ENCODE data around the gene RPL13A.
A peak's percentile ranks its signal among the peaks of the same experiment; 100 is the strongest.
"Not testable (repeated sequence)": the region's sequence is repeated elsewhere in the genome, so short reads cannot be mapped to it uniquely, and the experiment has no call there.

RPL13A gene

DNA sequence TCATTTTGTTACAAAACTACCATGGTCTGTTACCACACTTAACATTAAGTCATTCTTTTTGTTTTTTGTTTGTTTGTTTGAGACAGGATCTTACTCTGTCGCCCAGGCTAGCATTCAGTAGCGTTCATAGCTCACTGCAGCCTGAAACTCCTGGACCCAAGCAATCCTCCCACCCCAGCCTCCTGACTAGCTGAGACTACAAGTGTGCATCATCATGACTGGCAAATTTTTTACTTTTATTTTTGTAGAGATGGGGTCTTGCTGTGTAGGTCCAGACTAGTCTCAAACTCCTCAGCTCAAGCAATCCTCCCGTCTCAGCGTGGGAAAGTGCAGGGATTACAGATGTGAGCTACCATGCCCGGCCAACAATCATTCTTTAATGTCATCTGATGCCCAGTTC, 31.1 kb upstream of the RPL13A start:
- DNase-seq, result no peak

DNA sequence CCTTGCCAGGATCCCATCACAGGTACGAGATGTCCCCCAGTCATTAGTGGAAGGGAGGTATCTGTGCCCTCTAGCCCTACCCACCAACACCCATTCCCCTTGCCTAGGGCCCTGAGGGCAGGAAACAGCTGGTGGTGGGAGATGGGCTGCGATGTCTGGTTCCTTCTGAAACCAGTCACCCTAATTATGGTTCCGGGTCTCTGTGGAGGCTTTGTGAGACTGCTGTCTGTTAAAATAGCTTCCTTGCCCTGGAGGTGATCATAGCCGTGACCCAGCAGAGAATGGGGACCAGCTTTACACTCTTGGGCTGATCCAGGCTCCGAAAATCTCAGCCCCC, 28.9 kb upstream of the RPL13A start:
- DNase-seq, result no peak

DNA sequence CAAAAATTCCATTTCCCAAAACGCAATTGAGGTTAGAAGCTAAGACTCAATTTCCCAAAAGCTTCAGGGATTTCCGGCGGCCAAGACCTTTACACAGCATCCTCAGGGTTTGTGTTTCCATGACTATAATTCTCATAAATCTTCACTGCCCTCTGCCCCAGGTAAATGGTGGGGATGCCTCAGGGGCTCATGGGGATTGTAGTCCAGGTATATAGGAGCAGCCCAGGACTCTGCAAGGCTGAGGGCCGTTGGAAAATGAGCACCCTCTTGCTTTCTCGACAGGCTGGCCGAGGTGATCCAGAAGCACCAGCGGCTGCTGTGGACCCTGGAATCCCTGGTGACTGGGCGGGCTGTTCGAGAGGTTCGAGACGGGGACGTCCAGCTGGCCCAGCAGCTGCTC, 28.0 kb upstream of the RPL13A start:
- DNase-seq, result no peak

DNA sequence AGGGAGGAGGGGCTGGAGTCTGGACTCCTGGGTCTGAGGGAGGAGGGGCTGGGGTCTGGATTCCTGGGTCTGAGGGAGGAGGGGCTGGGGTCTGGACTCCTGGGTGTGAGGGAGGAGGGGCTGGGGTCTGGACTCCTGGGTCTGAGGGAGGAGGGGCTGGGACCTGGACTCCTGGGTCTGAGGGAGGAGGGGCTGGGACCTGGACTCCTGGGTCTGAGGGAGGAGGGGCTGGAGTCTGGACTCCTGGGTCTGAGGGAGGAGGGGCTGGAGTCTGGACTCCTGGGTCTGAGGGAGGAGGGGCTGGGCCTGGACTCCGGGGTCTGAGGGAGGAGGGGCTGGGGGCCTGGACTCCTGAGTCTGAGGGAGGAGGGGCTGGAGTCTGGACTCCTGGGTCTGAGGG, 26.3 kb upstream of the RPL13A start:
- not testable (repeated sequence) for DNase-seq

DNA sequence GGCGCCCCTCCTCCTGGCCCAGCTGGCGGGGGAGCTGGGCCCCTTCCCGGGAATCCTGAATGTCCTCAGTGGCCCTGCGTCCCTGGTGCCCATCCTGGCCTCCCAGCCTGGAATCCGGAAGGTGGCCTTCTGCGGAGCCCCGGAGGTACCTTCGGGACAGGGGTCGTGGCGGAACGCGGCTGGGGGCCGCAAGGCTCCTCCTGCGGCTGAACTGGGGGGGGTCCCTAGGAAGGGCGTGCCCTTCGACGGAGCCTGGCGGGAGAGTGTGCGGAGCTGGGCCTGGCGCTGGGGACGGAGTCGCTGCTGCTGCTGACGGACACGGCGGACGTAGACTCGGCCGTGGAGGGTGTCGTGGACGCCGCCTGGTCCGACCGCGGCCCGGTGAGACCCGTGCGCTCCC, 25.8 kb upstream of the RPL13A start:
- no peak for DNase-seq

DNA sequence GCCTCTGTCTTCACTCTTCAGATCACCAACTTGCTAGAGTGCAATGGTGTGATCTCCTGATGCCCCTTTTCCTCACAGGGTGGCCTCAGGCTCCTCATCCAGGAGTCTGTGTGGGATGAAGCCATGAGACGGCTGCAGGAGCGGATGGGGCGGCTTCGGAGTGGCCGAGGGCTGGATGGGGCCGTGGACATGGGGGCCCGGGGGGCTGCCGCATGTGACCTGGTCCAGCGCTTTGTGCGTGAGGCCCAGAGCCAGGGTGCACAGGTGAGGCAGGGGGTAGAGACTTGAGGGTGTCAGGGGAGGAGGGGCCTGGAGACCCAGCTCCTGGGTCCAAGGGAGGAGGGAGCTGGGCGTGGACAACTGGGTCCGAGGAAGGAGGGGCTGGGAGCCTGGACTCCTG, 24.9 kb upstream of the RPL13A start:
- DNase-seq, result no peak

DNA sequence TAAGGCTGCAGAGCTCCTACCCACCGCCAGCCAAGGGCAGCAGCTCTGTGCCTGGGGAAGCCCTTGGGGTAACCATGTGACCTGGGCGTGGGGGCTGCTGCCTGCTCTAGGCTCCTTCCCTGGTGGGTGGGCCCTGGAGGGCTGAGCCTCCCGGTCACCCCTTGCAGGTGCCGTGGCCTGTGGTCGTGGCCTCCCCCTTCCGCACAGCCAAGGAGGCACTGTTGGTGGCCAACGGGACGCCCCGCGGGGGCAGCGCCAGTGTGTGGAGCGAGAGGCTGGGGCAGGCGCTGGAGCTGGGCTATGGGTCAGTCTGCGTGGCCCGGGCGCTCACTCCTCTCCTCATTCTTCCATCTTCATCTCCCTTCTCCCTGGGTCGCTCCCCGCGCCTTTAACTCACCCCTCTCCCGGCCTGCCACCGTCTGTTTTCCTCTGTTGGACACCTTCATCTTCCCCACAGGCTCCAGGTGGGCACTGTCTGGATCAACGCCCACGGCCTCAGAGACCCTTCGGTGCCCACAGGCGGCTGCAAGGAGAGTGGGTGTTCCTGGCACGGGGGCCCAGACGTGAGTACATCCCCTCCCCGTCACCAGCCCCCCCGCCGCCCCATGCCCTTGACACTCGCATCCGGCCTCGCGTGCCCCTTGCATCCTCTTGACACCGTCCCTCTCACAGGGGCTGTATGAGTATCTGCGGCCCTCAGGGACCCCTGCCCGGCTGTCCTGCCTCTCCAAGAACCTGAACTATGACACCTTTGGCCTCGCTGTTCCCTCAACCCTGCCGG, 23.3 kb upstream of the RPL13A start:
- no peak for DNase-seq

DNA sequence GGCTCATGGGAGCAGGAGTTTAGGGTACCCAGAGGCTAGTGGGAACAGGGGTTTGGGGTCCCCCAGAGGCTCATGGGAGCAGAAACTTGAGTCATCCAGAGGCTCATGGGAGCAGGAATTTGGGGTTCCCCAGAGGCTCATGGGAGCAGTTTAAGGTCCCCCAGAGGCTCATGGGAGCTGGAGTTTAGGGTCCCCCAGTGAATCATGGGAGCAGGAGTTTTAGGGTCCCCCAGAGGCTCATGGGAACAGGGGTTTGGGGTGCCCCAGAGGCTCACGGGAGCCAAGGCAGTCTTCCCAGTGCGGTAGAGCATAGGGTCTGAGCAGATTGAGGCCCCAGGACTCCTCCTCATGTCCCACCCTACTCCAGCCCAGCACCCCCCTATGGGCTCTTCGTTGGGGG, 22.0 kb upstream of the RPL13A start:
- no peak for DNase-seq

DNA sequence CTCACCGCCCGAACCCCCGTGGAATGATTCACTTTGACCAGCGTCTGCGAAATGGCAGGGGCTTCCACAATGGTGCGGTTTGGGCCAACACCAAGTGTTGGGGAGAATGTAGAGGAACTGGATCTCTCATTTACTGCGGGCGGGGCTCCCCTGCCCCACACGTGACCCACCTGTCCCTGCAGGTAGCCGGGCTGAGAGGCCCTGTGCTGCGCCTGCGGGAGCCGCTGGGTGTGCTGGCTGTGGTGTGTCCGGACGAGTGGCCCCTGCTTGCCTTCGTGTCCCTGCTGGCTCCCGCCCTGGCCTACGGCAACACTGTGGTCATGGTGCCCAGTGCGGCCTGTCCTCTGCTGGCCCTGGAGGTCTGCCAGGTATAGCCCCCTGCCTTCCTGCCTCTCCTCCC, 19.2 kb upstream of the RPL13A start:
- no peak for DNase-seq

DNA sequence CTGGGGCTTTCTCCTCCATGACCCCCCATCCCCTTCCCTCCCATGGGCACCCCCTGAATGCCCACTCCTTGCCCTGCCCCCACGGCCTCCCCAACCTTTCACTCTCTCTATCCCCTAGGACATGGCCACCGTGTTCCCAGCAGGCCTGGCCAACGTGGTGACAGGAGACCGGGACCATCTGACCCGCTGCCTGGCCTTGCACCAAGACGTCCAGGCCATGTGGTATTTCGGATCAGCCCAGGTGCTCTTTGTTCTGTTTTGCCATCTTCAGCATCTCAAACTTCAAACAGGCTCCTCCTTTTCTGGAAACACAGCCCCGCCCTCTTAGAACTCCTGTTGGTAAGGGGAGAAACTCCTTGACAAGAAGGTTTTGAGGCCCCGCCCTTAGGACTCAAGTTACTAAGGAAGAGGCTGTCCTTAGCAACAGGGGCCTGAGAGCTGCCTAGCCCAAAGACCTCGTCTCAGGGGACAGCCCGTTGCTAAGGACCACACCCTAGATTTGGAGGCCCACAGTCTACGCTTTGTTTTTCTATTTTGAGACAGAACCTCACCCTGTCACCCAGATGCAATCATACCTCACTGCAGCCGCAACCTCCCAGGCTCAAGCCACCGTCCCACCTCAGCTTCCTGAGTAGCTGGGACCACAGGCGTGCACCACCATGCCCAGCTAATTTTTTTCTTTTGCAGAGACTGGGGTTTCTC, 18.5 kb upstream of the RPL13A start:
- DNase-seq, result no peak

DNA sequence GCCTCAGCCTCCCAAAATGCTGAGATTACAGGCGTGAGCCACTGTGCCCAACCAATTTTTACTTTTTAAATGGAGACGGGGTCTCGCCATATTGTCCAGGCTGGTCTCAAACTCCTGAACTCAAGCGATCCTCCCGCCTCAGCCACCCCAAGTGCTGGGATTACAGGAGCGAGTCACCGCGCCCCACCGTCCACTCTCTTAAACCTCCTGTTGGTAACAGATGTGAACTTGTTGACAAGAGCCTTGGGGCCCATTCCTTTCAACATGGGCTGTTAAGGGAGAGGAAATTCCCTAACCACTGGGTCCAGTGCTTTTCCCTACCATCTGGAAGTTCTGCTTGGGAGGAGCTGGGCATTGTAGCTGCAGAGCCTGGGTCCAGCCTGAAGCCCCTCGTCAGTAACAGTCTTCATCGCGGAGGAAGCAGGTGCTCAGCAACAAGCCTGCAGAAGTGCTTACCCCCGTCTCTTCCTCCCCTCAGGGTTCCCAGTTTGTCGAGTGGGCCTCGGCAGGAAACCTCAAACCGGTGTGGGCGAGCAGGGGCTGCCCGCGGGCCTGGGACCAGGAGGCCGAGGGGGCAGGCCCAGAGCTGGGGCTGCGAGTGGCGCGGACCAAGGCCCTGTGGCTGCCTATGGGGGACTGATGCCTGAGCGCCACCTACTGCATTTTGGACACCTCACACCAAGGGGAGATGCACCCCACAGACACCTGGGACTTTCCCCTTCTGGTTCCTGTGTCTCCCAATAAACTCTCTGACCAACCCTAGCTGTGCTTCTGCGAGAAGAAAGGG, 17.4 kb upstream of the RPL13A start:
- DNase-seq, result no peak

DNA sequence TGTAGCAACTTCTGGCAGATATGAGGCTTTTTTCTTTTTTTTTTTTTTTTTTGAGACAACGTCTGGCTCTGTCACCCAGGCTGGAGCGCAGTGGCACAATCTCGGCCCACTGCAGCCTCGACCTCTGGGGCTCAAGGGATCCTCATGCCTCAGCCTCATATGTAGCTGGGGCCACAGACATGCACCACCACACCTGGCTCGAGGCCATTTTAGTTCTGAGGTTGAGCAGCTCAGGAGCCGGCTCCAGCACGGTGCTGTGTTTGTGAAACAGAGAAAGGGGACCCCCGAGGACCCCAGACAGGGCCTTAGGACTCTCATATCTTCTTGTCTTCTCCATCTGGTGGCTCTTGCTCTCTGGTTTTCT, 16.8 kb upstream of the RPL13A start:
- DNase-seq, result no peak

DNA sequence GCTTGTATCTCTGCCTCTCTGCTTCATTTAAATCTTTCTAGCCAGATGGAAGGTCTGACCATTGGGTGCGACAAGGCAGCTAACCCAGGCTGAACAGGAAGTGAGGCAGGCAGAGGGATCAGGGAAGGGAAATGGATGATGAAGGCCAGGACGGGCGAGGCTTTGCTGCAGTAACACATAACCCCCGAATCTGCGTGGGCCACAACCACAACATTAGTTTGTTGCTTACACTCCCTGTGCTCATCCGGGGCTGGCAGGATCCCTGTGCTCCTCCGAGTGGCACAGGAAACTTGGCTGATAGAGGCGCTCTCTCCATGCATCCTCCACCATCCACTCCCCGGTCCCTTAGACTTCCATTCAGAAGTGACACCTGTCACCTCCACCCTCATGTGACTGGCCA, 14.5 kb upstream of the RPL13A start:
- DNase-seq, result no peak

DNA sequence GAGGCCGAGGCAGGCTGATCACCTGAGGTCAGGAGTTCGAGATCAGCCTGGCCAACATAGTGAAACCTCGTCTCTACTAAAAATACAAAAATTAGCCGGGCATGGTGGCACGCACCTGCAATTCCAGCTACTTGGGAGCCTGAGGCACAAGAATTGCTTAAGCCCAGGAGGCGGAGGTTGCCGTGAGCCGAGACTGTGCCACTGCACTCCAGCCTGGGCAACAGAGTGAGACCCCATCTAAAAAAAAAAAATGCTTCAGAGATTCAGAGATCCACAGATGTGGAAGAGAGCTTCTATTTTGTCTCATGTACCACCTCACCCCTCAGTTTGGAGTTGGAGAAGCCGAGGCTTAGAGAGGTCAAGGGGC, 13.9 kb upstream of the RPL13A start:
- DNase-seq, result not testable (repeated sequence)

DNA sequence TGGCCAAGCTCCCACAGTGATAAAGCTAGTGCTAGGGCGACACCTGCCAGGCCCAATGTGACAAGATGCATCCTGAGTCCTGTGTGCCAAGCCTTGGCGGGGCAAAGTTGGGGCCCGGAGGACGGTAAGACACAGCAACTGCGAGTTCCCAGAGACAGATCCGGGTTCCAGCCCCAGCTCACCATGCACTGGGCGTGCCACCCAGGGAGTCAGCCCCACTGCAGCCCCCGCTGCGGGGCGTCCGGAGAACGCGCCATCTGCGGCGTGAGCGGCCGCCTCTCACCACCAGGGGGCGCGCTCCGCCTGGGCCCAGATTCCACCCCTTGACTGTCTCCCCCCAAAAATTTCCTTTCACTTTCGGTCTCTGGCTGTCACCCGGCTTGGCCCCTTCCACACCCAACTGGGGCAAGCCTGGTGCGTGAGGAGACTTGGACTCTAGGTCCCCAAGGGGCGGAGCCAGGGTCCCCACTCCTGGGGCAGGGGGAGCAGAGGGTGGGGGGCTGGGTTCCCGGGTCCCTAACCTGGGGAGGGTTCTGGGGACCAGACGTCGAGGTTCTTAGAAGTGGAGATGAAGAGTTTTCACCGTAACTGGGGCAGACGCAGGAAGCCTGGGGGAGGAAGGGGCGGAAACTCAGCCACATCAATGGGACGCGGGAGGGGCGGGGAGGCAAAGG, 13.4 kb upstream of the RPL13A start, which contains the start of gene FLT3LG:
Gene FLT3LG, plus strand, starts transcription at position 348 of the 674 bp plus-strand sequence. CDS start 425 bp downstream, outside the sequence.
- DNase-seq, result peak in 12 of 14 donors; percentile 8 to 78 (median 46)

DNA sequence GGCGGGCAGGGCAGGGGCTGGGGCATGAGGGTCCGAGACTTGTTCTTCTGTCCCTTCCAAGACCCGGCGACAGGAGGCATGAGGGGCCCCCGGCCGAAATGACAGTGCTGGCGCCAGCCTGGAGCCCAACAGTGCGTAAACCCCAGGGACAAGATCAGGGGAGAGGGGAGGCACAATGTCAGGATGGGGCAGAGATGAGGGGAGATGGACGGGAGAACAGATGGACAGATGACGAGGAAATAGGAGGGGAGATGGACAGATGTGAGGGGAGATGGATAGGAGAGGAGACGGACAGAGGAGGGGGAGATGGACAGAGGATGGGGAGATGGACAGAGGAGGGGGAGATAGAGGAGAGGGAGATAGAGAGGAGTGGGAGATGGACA, 12.9 kb upstream of the RPL13A start:
- DNase-seq, result no peak

DNA sequence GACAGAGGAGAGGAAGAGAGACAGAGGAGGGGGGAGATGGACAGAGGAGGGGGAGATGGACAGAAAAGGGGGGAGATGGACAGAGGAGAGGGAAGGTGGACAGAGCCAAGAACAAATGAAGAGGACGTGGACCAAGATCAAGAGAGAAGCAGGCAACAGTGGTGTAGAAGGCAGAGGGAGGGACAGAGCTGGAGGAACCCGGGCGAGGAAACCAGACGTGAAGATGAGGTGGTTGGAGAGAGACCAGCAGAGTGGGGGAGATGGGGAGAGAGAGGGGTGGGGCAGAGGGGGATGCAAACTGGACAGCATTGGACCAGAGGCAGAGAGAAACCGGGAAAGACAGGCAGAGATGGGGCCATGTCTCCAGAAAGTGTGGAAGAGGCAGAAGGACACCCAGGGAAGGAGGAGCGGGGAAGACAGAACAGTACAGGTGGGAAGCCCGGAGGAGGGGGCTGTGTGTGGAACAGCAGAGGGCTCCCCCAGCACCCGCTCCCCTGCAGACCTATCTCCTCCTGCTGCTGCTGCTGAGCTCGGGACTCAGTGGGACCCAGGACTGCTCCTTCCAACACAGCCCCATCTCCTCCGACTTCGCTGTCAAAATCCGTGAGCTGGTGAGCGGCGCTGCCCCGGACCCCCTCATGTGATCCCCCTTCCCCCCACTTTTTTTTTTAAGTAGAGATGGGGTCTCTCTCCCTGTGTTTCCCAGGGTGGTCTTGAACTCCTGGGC, 12.1 kb upstream of the RPL13A start:
- no peak for DNase-seq

DNA sequence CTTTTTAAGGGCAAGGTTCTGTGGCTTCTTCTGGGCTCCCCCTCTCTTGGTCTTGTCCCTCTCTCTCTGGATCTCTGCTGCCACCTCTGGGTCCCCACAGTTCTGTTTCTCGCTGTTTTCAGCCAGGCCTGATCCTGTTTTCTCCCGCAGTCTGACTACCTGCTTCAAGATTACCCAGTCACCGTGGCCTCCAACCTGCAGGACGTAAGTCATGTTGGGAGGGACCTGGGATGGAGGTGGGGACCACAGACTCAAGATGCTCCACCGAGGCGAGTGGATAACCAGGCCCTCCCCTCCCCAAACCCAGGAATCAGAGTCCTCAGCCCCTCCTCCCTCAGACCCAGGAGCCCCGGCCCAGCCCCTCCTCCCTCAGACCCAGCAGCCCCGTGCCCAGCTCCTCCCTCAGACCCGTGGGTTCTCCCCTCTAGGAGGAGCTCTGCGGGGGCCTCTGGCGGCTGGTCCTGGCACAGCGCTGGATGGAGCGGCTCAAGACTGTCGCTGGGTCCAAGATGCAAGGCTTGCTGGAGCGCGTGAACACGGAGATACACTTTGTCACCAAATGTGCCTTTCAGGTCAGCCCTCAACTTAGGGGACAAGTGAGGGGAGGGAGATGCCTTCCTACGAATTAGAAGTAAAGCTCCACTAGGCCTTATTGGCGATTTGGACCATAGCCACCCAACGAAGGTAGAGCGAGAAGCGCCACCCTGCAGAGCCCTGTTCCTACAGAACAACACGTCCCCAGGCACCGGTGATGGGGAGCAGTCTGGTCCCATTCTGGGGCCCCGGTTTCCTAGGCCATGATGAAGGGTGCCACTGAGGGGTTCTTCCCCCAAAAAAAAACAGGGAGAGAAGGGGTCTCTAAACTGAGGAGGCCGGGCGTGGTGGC, 11.2 kb upstream of the RPL13A start:
- peak in 6 of 14 donors; percentile 9 to 35 (median 16) for DNase-seq

DNA sequence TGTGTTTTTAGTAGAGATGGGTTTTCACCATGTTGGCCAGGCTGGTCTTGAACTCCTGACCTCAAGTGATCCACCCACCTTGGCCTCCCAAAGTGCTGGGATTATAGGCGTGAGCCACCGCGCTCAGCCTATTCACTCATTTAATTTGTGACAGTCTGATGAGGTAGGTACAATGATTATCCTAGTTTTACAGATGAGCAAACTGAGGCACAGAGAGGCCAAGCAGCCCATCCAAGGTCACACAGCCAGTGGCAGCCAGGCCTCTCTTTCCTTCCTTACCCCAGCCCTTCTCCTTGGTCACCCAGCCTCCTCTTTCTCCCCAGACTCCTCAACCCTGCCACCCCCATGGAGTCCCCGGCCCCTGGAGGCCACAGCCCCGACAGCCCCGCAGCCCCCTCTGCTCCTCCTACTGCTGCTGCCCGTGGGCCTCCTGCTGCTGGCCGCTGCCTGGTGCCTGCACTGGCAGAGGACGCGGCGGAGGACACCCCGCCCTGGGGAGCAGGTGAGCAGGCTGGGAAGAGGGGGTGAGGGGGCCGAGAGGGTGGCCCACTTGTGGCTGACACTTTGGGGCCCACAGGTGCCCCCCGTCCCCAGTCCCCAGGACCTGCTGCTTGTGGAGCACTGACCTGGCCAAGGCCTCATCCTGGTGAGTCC, 7.3 kb upstream of the RPL13A start:
- no peak for DNase-seq

DNA sequence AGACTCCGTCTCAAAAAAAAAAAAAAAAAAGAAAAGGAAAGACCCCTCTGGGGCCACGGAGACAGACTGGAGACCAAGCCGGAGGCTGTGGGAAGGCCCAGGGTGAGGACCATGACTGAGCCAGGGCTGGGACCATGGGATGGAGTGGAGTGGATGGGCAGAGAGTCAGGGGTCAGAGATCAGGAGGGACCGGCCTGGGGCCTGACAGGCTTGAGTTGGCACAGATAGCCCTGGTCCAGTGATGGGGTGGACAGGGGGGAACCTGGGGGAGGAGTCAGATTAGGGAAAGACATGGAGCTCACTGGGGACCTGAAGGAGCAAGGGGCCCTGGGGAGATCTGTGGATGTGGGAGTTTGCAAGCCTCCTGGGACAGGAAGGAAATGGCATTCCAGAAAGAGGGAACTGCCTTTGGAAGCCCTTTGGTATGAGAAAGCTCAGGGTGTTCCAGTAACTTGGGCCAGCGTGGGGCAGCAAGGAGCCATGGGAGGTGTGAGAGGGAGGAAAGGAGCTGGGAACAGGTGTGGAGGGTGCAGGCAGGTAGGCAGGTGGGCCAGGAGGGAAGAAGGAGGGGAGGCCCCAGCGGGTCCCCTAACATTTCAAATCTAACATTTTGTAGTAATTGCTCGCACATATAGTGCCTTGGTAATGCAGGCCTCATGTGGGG, 6.3 kb upstream of the RPL13A start:
- DNase-seq, result no peak
